Stimulated activated CD8-positive, alpha-beta memory T cell treated with anti-CD3 and anti-CD28 coated beads, Interleukin-7, amount 100 ng/mL, for 48 hours (primary cell): ENCODE results near the gene NFU1.

ENCODE experiments used
- DNase-seq, 2 donors: peaks; one replicate each; pipeline ENCODE4 v3.0.0-alpha.2; 2020; ENCODE audit warnings: low read depth in 1 of 2; ENCODE audit errors: extremely low read depth in 1 of 2

The NFU1 gene

GRCh38 chr2:69436938-69437750 lies at the start of gene NFU1:
NFU1 (minus strand) TSS chr2:69437435; CDS start chr2:69437422, 13 bp downstream.
- DNase-seq: peak; percentile 89 to 91

- DNase-seq: no peak
These were observed 46.5 kb upstream of the NFU1 start for GRCh38 chr2:69483696-69484095.

GRCh38 chr2:69483024-69483423 lies 45.8 kb upstream of the NFU1 start:
- no peak for DNase-seq

- DNase-seq: no peak
These were observed 45.2 kb upstream of the NFU1 start for GRCh38 chr2:69482471-69482870.

GRCh38 chr2:69481421-69481820 lies 44.2 kb upstream of the NFU1 start:
- DNase-seq: no peak

- DNase-seq: no peak
These were observed 40.4 kb upstream of the NFU1 start for GRCh38 chr2:69477627-69478026.

GRCh38 chr2:69474688-69475087 lies 37.5 kb upstream of the NFU1 start:
- no peak for DNase-seq

- DNase-seq: no peak
These were observed 34.6 kb upstream of the NFU1 start for GRCh38 chr2:69471793-69472192.

GRCh38 chr2:69470911-69471310 lies 33.7 kb upstream of the NFU1 start:
- DNase-seq: no peak

- DNase-seq: no peak
These were observed 32.5 kb upstream of the NFU1 start for GRCh38 chr2:69469784-69470183.

GRCh38 chr2:69469375-69469774 lies 32.1 kb upstream of the NFU1 start:
- DNase-seq: no peak

GRCh38 chr2:69466728-69467127 lies 29.5 kb upstream of the NFU1 start:
- DNase-seq: no peak

- no peak for DNase-seq
These were observed 28.6 kb upstream of the NFU1 start for GRCh38 chr2:69465513-69466456.

GRCh38 chr2:69464575-69464974 lies 27.3 kb upstream of the NFU1 start:
- DNase-seq: no peak

GRCh38 chr2:69462780-69463179 lies 25.5 kb upstream of the NFU1 start:
- DNase-seq: no peak

GRCh38 chr2:69461404-69461803 lies 24.2 kb upstream of the NFU1 start:
- no peak for DNase-seq

- DNase-seq: no peak
These were observed 22.7 kb upstream of the NFU1 start for GRCh38 chr2:69459936-69460335.

- DNase-seq: no peak
These were observed 19.8 kb upstream of the NFU1 start for GRCh38 chr2:69456950-69457445.

- no peak for DNase-seq
These were observed 18.9 kb upstream of the NFU1 start for GRCh38 chr2:69456154-69456553.

- no peak for DNase-seq
These were observed 17.7 kb upstream of the NFU1 start for GRCh38 chr2:69454976-69455375.

- peak in 1 of 2 donors; percentile 27 for DNase-seq
These were observed 16.4 kb upstream of the NFU1 start for GRCh38 chr2:69453475-69454129.
